D341Med (cell line): ENCODE results near the gene CABS1.

Source experiments
- DNase-seq: peaks from one replicate; pipeline ENCODE4 v3.0.0; 2012; ENCODE audit warnings: low spot score

Gene CABS1

DNA sequence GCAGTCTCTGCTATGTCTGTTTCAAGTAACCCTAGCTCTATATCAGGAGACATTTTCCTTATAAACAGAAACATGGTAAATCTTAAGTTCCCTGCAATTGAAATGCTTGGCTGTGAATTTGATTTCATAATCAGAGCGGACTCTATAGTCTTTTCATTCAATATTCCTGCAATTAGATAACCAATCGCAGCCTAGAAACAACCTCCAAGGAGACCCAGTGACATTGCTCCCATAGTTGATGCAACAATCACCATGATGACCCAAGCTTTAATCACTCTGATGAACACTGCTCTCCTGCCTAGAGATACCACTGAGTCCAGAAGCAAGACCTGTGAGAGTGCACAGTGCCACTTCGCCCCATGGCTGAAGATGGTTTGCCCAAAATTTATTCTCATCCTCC is at the start of gene CABS1:
CABS1 (plus strand) TSS at position 301 of the 400 bp plus-strand sequence; CDS start at position 360, 59 bp downstream.
- no peak for DNase-seq

DNA sequence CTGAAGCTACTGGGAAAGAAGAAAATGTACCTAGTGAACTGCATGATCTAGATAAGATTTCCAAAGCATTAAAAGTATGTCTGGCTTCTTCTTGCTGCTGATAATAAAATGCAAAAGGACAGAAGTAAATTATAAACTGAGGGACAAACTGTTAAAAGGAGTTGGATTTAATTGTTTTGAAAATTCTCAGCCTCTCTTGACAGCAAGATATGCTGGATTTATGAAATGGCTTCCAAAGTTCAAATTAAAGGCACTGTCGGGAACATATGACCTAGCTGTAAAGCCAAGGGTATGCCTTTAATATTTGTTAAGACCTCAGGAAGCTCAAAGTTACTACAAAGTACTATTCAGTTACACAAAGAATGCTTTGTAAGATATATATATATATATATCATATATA is 46.1 kb upstream of the CABS1 start:
- no peak for DNase-seq

DNA sequence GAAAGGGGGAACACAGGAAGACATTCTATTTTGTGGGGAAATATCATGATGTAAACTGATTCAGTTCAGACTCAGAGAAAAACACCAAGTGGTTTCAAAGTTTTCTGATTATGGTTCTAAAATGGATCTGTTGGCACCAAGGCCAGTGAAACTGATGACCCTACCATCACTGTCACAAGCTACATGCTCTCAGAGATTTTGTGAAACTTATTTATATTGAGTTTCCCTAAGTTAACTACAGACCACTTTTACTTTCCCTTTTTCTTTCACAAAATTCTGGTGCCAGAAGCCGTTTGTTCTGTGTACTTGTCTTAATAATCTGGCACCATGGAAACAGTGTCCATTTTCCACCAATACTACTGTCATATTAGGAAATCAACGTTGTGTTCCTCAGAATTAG is 43.4 kb upstream of the CABS1 start:
- no peak for DNase-seq

DNA sequence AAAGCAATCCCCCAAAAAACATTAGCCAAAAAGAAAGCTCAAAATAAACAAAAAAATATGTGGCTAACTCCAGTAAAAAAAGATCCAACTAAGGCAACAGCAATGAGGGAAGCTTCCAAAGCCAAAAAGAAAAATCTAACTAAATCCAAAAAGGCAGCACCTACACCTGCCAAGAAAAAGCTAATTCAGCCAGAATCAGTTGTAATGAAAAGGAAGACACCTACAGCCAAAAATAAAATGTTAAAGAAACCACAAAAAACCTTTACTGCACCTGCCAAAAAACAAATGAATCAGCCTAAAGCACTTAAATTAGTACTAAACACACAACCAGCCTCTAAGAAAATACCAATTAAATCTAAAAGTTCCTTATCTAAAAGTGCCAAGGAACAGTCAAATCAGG is 37.2 kb upstream of the CABS1 start:
- no peak for DNase-seq

DNA sequence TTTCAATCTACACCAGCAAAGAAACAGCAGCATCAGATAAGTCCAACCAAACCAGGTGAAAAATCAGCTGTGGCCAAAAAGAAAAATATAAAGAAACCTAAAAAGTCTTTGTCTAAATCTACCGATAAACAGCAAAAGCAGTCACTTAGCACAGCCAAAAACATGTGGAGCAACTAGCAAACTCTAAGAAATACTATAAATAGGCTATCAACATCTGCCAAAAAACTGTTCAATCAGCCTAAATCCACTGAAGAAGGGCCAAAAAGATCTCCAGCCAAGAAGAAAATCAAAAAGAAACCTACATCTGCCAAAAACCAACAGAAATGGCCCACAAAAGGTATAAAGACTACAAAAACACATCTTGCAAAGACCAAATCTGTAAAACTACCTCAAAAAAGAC is 36.7 kb upstream of the CABS1 start:
- DNase-seq = no peak

DNA sequence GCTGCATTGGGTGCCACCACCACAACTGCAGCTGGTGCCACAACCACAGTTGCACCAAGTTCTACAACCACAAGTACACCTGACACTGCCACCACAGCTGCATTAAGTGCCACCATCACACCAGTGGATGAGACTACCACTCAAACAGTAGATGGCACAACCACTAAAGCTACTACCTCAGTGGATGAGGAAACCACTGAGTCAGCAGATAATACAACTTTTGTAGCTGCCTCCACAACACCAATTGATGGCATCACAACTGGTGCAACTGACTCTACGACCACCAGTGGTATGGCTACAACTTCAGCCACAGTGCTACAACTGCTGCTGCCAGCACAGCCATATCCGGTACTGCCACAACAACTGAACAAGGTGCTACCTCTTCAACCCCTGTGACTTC is 35.1 kb upstream of the CABS1 start:
- no peak for DNase-seq

DNA sequence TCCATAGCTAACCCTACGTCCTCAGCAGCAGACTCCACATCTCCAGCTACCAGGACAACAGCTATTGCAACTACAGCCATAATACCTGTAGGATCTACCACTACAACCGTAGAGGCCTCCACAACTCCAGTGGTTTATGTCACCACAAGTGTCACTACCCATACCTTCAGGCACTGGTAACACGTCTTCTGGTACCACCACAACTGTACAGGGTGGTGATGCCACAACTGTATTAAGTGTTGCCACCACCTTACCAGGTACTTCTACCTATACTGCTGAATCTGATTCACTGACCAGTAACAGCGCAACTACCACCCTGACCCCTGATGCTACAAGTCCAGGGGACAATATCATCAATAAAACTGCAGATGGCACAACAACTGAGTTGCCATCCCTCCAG is 34.6 kb upstream of the CABS1 start:
- DNase-seq = no peak

DNA sequence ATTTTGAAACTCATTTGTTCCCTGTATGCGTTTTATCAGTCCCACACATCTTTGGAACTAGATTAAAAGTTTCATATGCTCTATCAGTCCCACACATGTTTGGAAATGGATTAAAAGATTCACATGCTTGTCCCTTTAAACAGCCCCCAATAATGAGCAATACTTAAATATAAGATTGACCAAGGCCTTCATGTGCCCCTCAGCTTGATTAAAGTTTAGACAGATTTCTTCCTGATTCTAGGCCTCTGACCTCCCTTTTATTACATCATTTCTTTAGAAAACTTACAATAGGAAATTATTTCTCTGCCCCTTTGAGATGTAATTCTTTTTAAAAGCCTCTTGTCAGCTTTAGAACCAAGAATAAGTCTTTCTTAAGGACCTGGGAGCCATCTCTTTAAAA is 31.7 kb upstream of the CABS1 start:
- no peak for DNase-seq

DNA sequence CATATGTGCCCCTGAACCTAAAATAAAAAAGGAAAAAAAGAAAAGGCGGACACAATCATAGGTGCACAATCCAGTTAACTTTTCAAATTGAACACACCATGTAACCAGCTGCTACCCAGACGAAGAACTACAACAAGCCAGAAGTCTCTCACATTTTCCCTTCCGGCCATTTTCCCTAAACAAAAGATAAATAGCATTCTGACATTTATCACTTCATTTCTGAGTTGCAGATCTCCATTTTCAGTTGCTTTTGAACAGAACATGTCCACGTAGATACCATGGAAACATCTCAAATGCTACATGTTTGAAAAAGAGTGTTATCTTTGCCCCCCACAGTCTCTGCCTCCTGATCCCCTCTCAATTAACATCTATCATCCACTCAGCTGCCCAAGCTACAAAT is 29.2 kb upstream of the CABS1 start:
- DNase-seq = no peak

DNA sequence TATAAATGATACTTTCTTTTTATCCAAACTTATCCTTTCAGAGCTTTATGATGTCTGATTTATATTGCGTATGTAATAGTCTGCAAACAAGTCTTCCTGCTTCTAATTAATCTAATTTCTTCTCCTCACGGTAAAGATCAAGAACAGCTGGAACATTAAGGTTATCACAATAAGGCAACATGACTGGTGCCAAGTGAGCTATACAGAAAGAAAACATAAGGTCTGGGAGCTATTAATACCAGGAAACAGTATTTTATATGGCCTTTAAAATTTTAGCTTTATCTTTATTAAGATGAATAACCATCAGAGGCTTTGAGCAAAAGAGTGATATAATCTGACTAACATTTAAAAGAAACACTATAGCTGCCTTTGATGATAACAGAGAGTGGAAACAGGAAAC is 28.7 kb upstream of the CABS1 start:
- DNase-seq = no peak

DNA sequence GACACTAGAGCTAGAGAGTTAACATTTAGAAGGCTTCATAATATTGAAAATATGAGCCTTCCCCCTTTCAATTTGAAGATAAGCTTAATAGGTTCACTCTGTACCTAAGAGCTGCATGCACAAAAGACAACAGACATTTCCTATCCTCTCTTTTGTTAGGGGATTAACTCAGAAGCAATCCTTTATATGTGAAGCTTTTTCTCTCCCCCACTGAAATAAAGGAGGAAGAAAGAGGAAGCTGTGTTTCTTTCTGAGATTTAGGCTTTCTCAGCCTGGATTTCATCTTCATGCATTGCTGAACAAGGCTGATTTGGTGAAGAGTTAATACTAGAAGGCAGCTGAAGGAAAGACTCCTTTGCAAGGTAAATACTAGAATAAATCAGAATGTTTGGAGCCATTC is 21.0 kb upstream of the CABS1 start:
- DNase-seq = no peak

DNA sequence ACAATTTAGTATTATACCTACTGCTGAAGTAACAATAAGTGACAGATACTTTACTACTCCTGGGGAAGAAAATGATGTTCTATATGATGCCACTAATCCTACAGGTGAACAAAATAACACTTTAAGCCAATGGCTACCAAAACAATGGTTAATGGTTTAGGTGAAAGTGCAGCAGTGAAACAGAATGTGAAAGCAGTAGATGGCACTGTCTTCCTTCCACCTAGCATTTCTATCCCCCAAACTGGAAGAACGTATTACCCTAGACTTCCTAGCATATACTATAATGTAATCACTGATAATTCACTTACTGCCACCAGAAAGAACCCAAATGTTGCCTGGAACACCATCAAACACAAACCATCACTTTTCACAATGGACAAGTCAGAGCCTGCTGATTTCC is 18.9 kb upstream of the CABS1 start:
- DNase-seq = no peak

DNA sequence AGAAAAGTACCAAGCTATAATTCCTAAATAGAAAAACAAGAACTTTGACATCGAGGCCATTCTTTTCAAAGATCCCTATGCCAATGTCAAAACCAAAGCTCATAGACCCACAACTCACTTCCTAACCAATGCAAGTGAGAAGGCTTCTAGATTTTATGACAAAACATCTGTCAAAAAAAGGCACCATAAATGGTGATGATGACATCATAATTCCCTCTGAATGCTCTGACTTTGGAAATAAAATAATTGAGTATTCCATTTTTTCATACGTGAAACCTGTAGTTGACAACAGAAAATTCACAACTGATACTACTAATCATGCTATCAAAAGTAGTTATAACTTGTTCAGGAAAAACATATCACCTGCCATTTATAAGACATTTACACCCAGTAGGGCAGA is 8.7 kb upstream of the CABS1 start:
- no peak for DNase-seq

DNA sequence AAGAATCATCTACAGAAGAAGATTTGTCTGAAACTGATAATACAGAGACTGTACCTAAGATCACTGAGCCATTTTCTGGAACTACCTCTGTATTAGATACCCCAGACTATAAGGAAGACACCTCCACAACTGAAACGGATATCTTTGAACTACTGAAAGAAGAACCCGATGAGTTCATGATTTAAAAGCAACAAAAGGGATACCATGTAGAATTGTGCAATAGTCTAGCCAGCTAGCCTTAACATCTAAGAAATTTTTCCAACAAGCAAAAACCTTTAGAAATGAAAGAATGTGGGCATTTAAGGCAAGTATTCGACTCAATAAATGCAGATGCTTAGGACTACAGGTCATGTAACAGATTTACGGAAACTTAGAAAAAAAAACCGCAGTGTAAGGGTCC is 1.3 kb downstream of the CABS1 start:
- DNase-seq = no peak

DNA sequence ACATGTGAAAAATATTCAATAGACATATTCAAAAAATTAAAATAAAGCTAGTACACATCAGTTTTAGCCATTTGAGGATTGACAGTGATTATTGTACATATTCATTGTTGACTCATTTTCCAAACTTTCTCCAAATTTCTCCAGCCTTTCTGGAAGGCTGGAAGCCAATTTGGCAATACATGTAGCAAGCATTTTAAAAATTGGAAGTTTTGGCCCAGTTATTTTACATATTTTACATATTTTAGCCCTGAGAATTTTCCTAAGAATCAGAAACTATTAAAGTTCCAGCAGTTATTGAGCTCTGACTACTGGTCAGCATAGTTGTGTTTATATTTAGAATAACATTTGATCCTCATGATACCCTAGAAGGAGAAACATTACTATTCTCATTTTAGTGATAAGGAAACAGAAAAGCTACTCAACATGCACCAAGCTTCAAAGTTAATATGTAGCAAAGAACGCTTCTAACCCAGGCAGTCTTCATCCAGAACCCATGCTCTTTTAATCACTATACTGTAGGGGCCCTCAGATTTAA is 3.2 kb downstream of the CABS1 start:
- no peak for DNase-seq

DNA sequence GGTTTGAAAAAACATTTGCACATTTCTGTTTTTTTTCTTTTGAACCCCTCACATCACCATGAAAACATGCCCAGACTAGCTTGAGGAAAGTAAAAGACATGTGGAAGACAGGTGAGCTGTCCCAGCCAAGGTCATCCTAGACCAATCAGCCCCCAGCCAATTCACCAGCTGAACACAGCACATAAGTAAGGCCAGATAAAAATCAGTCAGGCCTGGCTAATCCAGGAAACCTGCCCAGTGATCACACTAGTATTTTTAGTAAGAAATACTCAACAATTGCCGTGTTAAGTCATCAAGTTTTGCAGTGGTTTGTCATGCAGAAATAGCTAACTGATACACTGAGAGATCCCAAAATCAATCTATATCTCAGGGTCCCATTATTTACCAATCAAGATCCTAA is 21.4 kb downstream of the CABS1 start:
- DNase-seq = no peak

DNA sequence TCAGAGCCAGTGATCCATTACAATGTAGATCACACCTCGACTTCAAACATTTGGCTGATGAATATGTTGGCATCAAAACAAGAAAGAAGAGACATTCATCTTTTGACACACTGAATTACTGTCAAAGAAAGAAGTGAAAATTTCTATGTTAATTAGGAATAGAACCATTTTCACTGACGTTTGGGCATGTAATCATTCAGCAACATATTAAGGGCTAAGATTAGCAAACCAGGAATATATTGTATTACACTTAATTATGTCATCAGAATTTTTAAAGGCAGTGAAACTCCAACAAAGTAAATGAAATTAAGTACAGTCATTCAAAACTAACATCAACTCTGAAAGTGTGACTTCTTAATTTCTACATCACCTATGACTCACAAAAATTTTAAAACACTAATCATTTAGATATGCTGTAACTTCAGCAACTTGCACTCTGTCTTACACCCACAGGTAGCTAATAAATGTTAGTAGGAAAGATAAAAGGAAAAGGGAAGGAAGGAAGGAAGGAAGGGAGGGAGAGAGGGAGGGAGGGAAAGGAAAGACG is 24.4 kb downstream of the CABS1 start:
- DNase-seq = no peak

DNA sequence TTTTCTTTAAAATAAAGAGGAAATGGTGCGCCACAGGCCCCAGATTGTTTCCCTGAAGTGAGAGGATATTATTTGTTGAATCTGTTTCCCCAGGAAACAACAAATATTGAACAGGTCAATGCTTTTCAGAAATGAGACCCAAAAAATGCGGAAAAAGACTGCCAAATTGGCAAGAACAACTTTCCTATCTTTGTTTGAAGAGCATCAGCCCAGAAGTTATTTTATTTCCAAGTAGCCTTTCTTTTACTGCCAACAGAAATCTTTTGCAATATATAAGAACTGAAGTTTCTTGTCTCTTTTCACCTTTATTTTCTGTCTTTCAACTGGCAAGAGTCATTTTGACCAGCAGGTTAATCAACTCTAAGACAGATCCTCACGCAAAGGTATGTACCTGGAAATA is 25.7 kb downstream of the CABS1 start, which contains the start of gene SMR3A:
SMR3A (plus strand) TSS at position 301 of the 400 bp plus-strand sequence. CDS start 1,356 bp downstream, outside the sequence.
- no peak for DNase-seq

DNA sequence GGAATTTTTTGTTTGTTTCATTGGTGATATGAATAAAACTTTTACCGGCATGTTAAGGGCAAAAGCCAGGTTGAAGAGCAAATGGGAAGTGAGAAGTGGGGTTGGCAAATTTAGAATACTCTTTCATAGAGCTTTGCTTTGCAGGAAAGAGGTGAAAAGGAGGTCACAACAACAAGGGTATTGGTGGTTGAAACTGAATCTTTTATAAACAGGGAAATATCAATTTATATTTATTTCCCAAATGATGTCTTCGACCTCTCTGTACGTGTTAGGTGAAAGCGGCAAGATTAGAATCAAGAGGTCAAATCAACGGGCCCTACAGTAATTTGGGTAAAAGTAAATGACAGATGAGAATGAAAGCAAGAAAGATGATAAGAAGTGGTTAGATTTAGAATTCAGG is 29.2 kb downstream of the CABS1 start:
- DNase-seq = no peak

DNA sequence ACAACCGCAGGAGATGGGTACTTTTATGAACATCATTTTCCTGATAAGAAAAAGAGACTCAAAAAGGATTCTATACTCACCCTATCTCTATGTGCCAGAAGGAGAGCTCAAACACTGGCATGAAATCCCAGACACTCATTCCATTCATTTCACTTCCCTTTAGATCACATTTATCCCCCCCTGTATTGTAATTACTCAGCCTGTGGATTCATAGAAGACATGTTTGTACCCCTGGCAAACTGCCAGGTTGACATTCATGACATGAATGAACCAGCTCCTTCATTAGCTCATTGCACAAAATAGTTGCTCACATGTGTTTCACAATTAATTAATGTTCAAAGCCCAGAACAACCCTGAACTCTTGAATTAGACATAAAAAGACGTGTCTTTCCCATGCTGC is 30.7 kb downstream of the CABS1 start:
- no peak for DNase-seq

DNA sequence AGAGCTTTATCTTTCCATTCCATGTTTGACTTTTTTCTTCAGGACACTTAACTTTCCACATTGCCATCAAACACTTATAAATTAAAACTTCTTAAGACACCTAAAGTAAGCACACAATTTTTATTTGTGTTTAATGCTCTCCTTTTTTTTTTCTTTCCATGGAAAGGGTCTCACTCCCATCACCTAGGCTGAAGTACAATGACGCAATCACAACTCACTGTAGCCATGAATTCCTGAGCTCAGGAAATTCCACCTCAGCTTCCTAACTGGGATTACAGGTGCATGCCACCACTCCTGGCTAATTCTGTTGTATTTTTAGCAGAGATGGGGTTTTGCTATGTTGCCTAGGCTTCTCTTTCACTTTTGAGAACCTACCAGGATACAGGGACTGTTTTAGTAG is 33.0 kb downstream of the CABS1 start:
- DNase-seq = no peak

DNA sequence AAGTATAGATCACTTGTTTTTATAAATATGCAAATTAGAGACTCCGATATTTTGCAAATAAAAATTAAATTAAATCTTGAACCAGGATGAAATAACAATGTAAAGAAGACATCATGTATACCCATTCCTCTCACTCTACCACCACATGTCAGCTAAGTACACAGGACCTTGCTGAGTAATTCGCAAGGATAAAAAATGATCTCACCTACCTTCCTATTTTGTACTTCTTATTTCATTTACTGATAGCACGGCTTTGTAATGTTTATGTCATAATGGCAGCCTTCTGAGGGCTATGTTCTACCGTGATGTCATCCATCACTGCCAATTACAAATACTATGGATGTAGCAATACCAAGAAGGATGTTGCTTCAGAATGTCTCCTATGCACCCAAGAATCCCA is 37.2 kb downstream of the CABS1 start:
- no peak for DNase-seq

DNA sequence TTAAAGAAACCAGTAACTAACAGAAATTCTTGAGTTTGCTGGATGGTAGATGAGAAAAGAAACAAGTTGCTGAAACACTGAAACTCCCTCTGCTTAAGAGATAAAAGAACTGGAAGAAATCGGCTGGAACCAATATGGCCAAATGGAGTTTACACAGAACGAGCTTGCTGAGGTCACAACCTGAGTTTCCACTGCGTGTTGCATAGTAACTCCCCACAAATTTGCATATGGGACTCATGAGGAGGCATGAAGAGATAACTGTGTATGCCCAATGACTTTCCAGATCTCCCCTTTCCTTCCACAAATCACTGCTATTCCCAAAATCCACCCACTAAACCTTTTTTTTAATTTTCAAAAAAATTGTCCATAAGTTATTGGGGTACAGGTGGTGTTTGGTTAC is 38.0 kb downstream of the CABS1 start:
- DNase-seq = no peak

DNA sequence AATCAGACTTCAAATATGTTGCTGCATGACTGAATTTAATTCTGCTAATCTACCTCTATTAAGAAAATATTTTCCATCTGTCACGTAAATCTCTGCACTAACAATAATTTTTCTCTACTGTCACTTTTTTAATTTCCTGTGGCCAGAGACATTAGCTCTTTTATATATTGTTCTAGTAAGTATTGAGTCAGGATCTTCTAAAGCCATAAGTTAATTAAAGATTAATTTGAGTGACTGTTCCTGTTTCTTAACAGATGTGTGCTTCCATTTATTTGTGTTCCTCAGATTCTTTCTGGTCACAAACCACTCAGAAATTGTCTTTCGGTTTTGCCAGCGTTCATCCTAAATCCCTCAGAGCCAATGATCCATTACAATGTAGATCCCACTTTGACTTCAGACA is 45.8 kb downstream of the CABS1 start:
- no peak for DNase-seq
